SIG-M5 treated with dmso at 0.1 percent for 504 hours (cell line): ENCODE measurements around the gene SLC35B2.

Experiments used
- DNase-seq: peaks from one replicate; lab custom pipeline; 2025; ENCODE audit not compliant: unreplicated experiment; lab: John Stamatoyannopoulos, UW

SLC35B2 gene

GRCh38 chr6:44254191-44255104, 2.9 kb downstream of the SLC35B2 start:
- DNase-seq: no peak

GRCh38 chr6:44253307-44254101, 3.8 kb downstream of the SLC35B2 start:
- DNase-seq: peak; percentile 25

- DNase-seq: no peak
These were observed 5.5 kb downstream of the SLC35B2 start for GRCh38 chr6:44251576-44252524.

- no peak for DNase-seq
These were observed 6.6 kb downstream of the SLC35B2 start for GRCh38 chr6:44250718-44251123.

GRCh38 chr6:44250067-44250717, 7.1 kb downstream of the SLC35B2 start:
- no peak for DNase-seq

GRCh38 chr6:44249082-44249748, 8.1 kb downstream of the SLC35B2 start:
- DNase-seq: no peak

GRCh38 chr6:44248579-44248978, 8.7 kb downstream of the SLC35B2 start:
- no peak for DNase-seq

GRCh38 chr6:44247338-44248302, 9.7 kb downstream of the SLC35B2 start:
- DNase-seq: no peak

- DNase-seq: peak; percentile 97
These were observed 10.5 kb downstream of the SLC35B2 start, which contains the start of gene HSP90AB1 for GRCh38 chr6:44246663-44247337. Gene HSP90AB1 (plus strand): TSS chr6:44247101. CDS start chr6:44248630, 1,529 bp downstream.

- peak; percentile 69 for DNase-seq
These were observed 11.2 kb downstream of the SLC35B2 start for GRCh38 chr6:44245912-44246662.

- no peak for DNase-seq
These were observed 11.9 kb downstream of the SLC35B2 start for GRCh38 chr6:44245391-44245911.

GRCh38 chr6:44243345-44243744, 14.0 kb downstream of the SLC35B2 start:
- no peak for DNase-seq

GRCh38 chr6:44238687-44239350, 18.5 kb downstream of the SLC35B2 start:
- DNase-seq: no peak

GRCh38 chr6:44237813-44238433, 19.4 kb downstream of the SLC35B2 start:
- DNase-seq: peak; percentile 55

GRCh38 chr6:44237021-44237812, 20.1 kb downstream of the SLC35B2 start:
- DNase-seq: peak; percentile 86
